EL (cell line): ENCODE results near the gene GLUD2.
"Not testable (repeated sequence)": the region's sequence is repeated elsewhere in the genome, so short reads cannot be mapped to it uniquely, and the experiment has no call there.

Experiments used
- DNase-seq: peaks from one replicate; pipeline ENCODE4 v3.0.0-alpha.2; 2016

The GLUD2 gene

DNA sequence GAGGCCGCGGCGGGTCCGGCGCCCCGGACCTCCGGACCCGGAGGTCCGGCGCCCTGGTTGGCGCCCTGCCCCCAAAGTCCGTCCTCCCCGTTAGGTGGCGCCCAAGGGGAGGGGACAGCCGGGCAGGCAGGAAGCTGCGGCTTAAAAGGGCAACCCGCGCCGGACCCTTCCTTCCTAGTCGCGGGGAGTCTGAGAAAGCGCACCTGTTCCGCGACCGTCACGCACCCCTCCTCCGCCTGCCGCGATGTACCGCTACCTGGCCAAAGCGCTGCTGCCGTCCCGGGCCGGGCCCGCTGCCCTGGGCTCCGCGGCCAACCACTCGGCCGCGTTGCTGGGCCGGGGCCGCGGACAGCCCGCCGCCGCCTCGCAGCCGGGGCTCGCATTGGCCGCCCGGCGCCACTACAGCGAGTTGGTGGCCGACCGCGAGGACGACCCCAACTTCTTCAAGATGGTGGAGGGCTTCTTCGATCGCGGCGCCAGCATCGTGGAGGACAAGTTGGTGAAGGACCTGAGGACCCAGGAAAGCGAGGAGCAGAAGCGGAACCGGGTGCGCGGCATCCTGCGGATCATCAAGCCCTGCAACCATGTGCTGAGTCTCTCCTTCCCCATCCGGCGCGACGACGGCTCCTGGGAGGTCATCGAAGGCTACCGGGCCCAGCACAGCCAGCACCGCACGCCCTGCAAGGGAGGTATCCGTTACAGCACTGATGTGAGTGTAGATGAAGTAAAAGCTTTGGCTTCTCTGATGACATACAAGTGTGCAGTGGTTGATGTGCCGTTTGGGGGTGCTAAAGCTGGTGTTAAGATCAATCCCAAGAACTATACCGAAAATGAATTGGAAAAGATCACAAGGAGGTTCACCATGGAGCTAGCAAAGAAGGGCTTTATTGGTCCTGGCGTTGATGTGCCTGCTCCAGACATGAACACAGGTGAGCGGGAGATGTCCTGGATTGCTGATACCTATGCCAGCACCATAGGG, at the start of gene GLUD2:
Gene GLUD2, plus strand, starts transcription at position 170 of the 979 bp plus-strand sequence. Its CDS starts 75 bp downstream, at position 245.
- DNase-seq: peak; percentile 30

GRCh38 chrX:120999413-120999812, 48.0 kb upstream of the GLUD2 start:
- no peak for DNase-seq

- DNase-seq: peak; percentile 8
Measured at GRCh38 chrX:121000589-121000988, 46.8 kb upstream of the GLUD2 start.

DNA sequence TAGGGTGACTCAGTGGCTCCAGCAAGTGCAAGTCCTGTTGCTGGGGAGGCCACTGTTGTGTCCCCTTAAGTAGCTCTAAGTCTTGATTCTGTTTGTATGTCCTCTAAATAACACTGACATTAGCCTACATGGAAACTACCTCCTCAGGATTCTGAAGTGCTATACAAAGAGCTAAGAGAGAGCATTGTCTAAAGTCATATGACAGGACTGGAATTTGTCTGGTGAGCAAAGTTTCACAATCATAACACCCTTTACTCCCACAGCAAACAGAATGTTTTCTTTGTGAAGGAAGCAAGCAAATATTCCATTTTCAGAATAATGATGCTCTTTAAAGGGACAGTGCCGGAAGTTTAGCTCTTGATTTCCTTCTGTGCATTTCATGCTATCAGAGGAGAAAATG, 38.5 kb upstream of the GLUD2 start:
- DNase-seq: no peak

- no peak for DNase-seq
Measured at GRCh38 chrX:121009764-121010163, 37.6 kb upstream of the GLUD2 start.

- no peak for DNase-seq
Measured at GRCh38 chrX:121010218-121010617, 37.2 kb upstream of the GLUD2 start.

GRCh38 chrX:121011254-121011653, 36.2 kb upstream of the GLUD2 start:
- DNase-seq: no peak

GRCh38 chrX:121013897-121014455, 33.4 kb upstream of the GLUD2 start:
- no peak for DNase-seq

GRCh38 chrX:121014826-121015225, 32.6 kb upstream of the GLUD2 start:
- DNase-seq: no peak

DNA sequence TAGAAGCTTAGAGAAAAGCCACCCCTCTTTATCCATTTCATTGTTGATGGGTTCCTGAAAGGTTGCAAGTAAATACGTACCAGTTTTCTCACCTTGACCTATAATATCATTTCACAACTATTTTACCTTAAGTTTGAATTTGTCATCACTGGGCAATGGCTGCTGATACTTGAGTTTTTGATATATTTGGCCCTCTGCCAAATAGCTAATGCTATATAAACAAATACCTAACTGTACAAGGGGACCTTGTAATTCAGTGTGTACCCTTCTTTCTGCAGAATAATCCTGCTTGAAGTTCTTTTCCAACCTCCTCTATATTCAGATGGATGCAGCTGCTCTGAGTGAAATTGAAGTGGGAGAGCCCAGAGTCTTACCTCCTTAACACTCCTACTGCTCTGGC, 19.0 kb upstream of the GLUD2 start:
- DNase-seq: no peak

DNA sequence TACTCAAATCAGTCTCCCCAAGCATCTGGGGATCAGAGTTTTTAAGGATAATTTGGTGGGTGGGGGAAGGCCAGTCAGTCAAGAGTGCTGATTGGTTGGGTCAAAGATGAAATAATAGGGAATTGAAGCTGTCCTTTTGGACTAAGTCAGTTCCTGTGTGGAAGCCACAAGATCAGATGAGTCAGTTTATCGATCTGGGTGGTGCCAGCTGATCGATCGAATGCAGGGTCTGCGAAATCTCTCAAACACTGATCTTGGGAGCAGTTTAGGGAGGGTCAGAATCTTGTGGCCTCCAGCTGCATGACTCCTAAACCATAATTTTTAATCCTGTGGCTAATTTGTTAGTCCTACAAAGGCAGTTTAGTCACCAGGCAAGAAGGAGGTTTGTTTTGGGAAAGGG, 17.3 kb upstream of the GLUD2 start:
- DNase-seq: no peak

DNA sequence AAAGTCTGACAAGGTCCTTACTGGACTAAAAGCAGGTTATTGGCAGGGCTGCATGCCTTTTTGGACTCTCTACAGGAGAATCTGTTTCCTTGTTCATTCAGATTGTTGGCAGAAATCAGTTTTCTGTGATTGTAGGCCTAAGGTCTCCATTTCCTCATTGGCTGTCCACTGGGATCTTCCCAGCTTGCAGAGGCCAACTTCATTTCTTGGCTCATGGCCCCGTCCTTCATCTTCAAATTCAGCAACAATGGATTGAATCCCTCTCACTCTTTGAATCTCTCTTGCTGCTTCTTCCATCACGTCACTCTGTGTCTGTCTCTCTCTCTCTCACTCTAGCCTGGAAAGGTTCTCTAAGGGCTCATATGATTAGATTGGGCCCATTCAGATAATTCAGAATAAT, 14.9 kb upstream of the GLUD2 start:
- no peak for DNase-seq

GRCh38 chrX:121036137-121036536, 11.3 kb upstream of the GLUD2 start:
- no peak for DNase-seq

GRCh38 chrX:121036951-121037350, 10.5 kb upstream of the GLUD2 start:
- DNase-seq: no peak

DNA sequence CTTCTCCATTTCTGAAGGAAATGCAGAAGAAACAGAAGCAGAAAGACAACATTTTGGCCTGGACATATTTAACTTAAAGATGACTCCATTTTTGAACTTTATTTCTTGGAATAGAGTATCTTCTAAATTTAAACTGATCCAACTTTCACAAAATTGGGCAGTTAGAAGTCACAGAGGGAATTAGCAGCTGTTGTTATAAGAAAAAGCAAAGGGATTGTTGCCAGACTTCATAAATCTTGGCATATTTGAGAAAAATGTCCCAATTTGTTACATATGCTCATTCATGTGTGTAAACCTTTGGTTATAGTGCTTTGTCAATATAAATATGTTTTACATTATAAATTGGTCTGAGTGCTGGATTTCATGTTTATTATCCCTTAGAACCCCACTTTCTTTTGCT, 3.4 kb downstream of the GLUD2 start:
- no peak for DNase-seq

- peak; percentile 6 for DNase-seq
Measured at GRCh38 chrX:121052122-121052521, 4.7 kb downstream of the GLUD2 start.

- no peak for DNase-seq
Measured at GRCh38 chrX:121062289-121062688, 14.9 kb downstream of the GLUD2 start.

- no peak for DNase-seq
Measured at GRCh38 chrX:121064579-121064978, 17.2 kb downstream of the GLUD2 start.

DNA sequence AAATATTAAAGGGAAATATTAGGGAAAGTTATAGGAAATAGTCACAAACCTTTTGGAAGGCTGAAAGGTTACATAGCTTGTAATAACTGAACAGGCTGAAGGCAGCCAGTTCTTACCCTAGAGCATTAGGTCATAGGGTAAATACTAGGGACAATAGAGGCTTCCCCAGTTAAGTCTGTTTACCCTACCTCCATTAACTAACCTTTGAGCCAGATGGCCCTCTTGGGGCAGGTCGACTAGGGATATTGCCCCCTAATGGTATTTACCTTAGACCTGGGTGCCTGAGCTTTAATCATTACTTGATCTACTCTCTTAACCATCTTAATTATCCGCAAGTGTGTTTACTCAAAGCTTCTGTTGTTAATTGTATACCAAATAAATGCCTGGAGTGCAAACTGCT, 36.8 kb downstream of the GLUD2 start:
- not testable (repeated sequence) for DNase-seq

- no peak for DNase-seq
Measured at GRCh38 chrX:121084903-121085611, 37.6 kb downstream of the GLUD2 start.

- DNase-seq: no peak
Measured at GRCh38 chrX:121085612-121086010, 38.2 kb downstream of the GLUD2 start.

GRCh38 chrX:121093011-121093410, 45.6 kb downstream of the GLUD2 start:
- no peak for DNase-seq
